GM12891 (cell line): ENCODE results near the gene NMU.
"Not testable (repeated sequence)": the region's sequence is repeated elsewhere in the genome, so short reads cannot be mapped to it uniquely, and the experiment has no call there.

ENCODE experiments used
- DNase-seq: peaks from one replicate; pipeline ENCODE4 v3.0.0; 2011; ENCODE audit warnings: low spot score; ENCODE audit not compliant: insufficient read length
- FAIRE-seq: peaks from 2 replicates; lab custom pipeline; 2011; peaks lifted over from hg19 to GRCh38; lab: Jason Lieb, UNC
- PAX5 ChIP-seq: IDR thresholded peaks from 2 replicates; pipeline ENCODE4 v1.6.1; 2011; ENCODE audit warnings: low read length, moderate library complexity, mild to moderate bottlenecking; ENCODE audit not compliant: insufficient read depth, severe bottlenecking
- POLR2A ChIP-seq: IDR thresholded peaks from 2 replicates; pipeline ENCODE4 v1.6.1; 2011; ENCODE audit warnings: low read depth, low read length, control low read depth
- POLR2AphosphoS5 ChIP-seq: IDR thresholded peaks from 2 replicates; pipeline ENCODE4 v1.6.1; 2011; ENCODE audit warnings: low read depth, low read length, control low read depth
- POU2F2 ChIP-seq: IDR thresholded peaks from 2 replicates; pipeline ENCODE4 v1.6.1; 2011; ENCODE audit warnings: low read depth, mild to moderate bottlenecking, control low read depth, low read length, moderate library complexity
- SPI1 ChIP-seq: IDR thresholded peaks from 2 replicates; pipeline ENCODE4 v1.6.1; 2011; ENCODE audit warnings: low read depth, low read length, control low read depth
- TAF1 ChIP-seq: IDR thresholded peaks from 2 replicates; pipeline ENCODE4 v1.6.1; 2011; ENCODE audit warnings: low read depth, low read length, control low read depth

NMU gene

DNA sequence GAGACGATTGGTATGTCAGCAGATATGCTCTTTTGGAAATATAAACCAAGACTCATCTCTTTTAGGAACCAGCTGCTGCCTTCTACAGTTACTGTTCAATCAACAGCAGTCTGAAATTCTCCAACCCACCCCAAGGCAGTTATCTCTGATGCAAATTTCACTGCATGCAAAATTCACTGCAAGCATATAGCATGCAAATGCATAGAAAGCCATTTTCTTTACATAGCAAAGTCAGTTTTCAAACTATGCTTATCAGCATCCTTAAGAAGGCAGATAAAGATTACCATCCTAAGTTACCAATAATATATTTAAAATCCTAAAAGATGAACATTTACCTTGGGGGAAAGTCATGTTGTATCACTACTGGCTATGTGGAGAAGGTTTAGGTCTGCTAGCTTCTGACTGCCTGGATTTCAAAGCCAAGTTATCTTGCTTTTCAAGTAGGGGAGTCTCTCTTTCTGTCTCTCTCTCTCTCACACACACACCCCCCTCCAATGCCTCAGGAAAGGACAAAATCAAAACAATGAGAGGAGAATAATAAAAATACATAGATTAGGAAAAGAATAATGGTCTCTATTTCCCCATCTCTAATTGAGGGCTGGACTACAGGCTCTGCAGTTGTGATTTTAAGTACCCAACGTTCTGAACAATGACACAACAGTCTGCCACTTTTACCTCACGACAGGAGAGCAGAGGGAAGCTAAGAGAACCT is 1.5 kb downstream of the NMU start:
- FAIRE-seq (no peak), DNase-seq (no peak)
- TF ChIP-seq POLR2A (no peak), TAF1 (no peak), POLR2AphosphoS5 (no peak), SPI1 (no peak), PAX5 (no peak), POU2F2 (no peak)

DNA sequence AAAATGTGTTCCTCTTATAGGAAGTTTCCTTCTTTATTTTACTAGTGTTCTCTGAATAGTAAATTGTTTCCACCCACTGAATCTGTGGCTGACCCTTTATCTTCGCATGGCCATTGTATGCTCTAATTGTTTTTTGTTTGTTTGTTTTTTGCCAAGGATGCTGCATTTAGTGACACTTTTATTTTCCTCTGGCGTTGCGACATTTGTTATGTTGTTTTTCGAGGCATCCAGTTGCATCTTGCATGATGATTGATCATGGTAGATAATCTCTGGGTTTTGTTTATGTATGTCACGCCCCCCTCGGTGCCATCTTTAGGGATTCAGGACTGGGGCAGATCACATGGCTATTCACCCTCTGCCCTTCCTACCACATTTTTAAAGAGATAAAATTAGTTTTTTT is 2.2 kb downstream of the NMU start:
- DNase-seq (no peak), FAIRE-seq (no peak)
- TF ChIP-seq SPI1 (no peak), TAF1 (no peak), POU2F2 (no peak), POLR2AphosphoS5 (no peak), POLR2A (no peak), PAX5 (no peak)

DNA sequence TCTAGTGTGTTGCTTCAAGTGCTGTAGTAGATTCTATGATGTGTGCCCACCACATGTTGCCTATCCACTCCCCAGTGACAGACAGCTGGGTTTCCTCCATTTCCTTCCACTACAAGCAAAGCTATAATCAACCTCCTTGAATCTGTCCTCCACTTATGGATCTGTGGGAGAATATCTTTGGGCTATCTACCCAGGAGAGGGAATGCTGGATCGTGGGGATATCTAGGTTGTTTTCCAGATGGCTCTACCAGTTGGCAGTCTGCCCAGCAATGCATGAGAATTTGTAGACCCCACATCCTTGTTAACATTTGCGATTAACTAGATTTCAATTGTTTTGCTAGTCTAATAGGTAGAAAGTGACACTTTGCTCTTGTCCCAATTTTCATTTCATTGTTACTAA is 10.3 kb downstream of the NMU start:
- FAIRE-seq (no peak), DNase-seq (no peak)
- TF ChIP-seq SPI1 (no peak), POLR2AphosphoS5 (no peak), TAF1 (no peak), POU2F2 (no peak), PAX5 (no peak), POLR2A (no peak)

DNA sequence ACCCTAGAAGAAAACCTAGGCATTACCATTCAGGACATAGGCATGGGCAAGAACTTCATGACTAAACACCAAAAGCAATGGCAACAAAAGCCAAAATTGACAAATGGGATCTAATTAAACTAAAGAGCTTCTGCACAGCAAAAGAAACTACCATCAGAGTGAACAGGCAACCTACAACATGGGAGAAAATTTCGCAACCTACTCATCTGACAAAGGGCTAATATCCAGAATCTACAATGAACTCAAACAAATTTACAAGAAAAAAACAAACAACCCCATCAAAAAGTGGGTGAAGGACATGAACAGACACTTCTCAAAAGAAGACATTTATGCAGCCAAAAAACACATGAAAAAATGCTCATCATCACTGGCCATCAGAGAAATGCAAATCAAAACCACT is 12.0 kb downstream of the NMU start:
- not testable (repeated sequence) for DNase-seq, FAIRE-seq

DNA sequence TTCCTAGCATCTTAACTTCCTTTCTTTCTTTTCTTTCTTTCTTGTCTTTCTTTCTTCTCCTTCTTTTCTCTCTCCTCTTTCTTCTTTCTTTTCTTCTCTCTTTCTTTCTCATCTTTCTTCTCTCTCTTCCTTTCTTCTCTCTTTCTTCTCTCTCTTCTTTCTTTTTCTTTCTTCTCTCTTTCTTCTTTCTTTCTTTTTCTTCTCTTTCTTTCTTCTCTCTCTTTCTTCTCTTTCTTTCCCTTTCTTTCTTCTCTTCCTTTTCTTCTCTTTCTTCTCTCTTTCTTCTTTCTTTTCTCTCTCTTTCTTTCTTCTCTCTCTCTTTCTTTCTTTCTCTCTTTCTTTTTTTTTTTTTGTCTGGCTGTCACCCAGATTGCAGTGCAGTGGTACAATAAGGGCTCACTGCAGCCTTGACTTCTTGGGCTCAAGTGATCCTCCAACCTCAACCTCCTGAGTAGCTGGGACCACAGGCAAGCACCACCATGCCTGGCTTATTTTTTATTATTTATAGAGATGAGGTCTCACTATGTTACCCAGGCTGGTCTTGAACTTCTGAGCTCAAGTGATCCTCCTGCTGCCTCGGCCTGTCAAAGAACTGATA is 17.5 kb downstream of the NMU start:
- no peak for DNase-seq
- no peak for FAIRE-seq
- TF ChIP-seq PAX5 (no peak), SPI1 (no peak), POLR2AphosphoS5 (no peak), POU2F2 (no peak), TAF1 (no peak), POLR2A (no peak)

DNA sequence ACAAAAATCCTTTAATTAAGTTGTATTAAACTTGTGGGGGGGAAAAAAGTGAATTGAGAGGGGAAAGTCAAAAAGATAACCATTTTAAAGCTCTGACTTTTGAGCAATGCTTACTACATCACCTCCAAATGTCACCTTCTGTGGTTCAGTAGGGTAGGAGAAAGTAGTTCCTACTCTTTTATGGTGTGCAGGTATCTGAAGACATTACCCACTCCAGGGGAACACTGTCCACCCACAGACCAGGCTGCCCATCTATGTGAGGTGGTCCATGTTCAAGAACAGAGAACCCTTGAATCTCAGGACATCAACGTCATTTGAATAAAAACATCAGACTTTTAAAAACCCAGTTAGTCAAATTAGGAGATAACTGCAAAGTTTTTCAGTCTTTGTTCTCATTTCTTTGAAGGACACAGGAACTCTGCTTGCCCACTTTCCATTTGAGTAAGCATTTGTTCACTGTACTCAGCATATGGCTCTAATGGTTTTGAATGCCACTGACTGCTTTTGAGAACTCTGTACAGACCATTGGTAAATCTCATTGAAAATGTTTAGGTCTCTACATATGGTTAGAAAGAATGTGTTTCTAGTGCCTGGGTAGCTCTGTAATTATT is 18.4 kb downstream of the NMU start:
- FAIRE-seq, result no peak
- 0 out of 2 replicates have a peak, but pooled peaks have one; percentile 11 for TF ChIP-seq SPI1
- TF ChIP-seq POU2F2, result no peak
- DNase-seq, result peak; percentile 39

DNA sequence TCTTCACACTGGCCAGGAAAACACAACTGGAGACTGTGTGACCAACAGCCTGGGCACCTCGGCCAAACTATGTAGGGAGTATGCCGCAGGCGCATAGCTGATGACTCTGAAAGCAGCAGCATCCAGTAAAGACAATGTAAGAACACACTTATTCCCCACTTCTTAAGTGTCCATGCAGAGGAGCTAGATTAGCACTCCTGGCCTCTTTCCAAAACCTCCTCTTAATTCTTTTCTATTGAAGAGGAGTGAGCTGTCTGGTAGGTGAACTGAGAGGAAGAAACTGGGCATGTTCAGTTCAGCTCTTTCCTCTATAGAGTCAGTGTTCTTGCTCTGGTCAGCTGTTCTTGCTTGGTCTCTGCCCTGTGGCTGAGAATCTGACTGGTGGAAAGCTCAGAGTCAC is 21.1 kb downstream of the NMU start:
- no peak for FAIRE-seq
- DNase-seq, result no peak
- TF ChIP-seq SPI1, result no peak
- no peak for TF ChIP-seq TAF1
- TF ChIP-seq POLR2AphosphoS5, result no peak
- no peak for TF ChIP-seq POLR2A
- TF ChIP-seq POU2F2, result no peak
- no peak for TF ChIP-seq PAX5

DNA sequence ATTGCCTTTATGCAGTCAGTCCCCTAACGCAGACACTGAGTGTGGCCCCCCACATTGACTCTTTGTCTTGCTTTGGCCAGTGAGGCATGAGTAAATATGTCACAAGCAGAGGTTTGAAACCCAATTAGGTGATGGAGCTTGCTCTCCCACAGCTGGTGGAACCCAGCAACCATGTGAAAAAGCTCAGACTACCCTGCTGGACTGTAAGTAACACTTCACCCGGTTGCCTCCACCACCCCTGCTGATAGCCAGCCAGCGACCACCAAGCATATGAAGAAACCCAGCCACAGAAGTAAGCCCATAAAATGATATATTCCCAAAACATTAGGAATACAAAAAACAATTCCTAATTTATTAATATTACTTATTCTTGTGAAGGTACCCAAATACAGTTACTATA is 22.5 kb downstream of the NMU start:
- no peak for FAIRE-seq
- DNase-seq, result no peak
- no peak for TF ChIP-seq TAF1
- no peak for TF ChIP-seq POU2F2
- TF ChIP-seq POLR2AphosphoS5, result no peak

DNA sequence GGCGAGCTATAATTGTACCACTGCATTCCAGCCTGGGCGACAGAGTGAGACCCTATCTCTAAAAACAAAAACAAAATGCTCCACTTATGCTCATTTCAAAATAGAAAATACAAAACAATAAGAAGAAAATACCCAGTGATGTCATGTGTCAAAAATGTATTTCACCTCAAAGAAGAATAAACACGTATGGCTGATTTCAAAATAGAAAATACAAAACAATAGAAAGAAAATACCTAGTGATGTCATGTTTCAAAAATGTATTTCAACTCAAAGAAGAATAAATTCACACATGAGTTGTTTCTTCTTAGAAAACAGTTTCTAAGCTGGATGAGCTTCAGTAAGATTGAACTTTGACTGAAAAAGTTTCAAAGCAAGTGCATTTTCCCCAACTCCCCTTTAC is 23.8 kb downstream of the NMU start:
- no peak for FAIRE-seq
- no peak for TF ChIP-seq POLR2A
- no peak for TF ChIP-seq PAX5
- no peak for TF ChIP-seq POLR2AphosphoS5
- TF ChIP-seq SPI1, result no peak
- TF ChIP-seq POU2F2, result no peak
- TF ChIP-seq TAF1, result no peak
- no peak for DNase-seq

DNA sequence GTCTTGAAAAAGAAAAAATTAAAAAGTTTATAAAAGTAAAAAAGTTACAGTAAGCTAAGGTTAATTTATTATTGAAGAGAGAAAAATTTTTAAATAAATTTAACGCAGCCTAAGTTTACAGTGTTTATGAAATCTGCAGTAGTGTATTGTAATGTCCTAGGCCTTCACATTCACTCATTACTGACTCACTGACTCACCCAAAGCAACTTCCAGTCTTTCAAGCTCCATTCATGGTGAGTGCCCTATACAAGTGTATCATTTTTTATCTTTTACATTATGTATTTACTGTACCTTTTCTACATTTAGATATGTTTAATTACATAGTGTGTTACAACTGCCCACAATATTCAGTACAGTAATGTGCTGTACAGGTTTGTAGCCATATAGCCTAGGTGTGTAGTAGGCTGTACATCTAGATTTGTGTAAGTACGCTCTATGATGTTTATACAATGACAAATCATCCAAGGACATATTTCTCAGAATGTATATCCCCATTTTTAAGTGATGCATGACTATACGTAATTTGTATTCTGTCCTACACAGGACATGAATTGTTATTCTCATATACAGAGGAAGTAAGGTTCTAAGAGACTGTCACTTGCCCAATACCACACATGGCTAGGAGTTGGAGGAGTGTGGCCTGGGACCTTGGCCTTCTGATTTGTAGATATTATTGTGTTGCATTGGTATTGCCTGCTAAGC is 24.6 kb downstream of the NMU start:
- peak; percentile 35 for FAIRE-seq
- TF ChIP-seq POU2F2, result no peak
- TF ChIP-seq POLR2A, result no peak
- DNase-seq, result no peak
